Right lobe of liver (tissue), 6 donors: ENCODE results near the gene PRDM16. TPM values are rescaled to one million over a fixed set of nuclear protein-coding genes. Genes with fewer than 3 reads are reported as not detected.

ENCODE experiments used
- ATAC-seq, 4 donors: fragments of 200-7000 bp; cut with Tn5 transposase; one replicate each; pipeline ENCODE4 v1.9.1; 2020; ENCODE audit warnings: mild to moderate bottlenecking in 4 of 4, moderate library complexity in 4 of 4
- DNase-seq, 3 donors: peaks; one replicate each; pipeline ENCODE4 v3.0.0-alpha.2; 2020
- H3K27ac ChIP-seq, 3 donors: fragments of 200-600 bp; one replicate each; pipeline ENCODE4 v1.8.0; 2022
- H3K27me3 ChIP-seq, 2 donors: fragments of 200-600 bp; one replicate each; pipeline ENCODE4 v1.8.0; 2022
- H3K36me3 ChIP-seq, 4 donors: fragments of 200-600 bp; sonication (generic) in 1 of 4; one replicate each; pipeline versions ENCODE4 v1.5.1 to v1.8.0; 2017 to 2022; ENCODE audit warnings: control low read depth in 1 of 4
- H3K4me1 ChIP-seq, 4 donors: fragments of 200-600 bp; sonication (generic) in 1 of 4; one replicate each; pipeline versions ENCODE4 v1.5.1 to v1.8.0; 2017 to 2022; ENCODE audit warnings: control low read depth in 1 of 4
- H3K4me3 ChIP-seq, 3 donors: fragments of 200-600 bp; one replicate each; pipeline ENCODE4 v1.8.0; 2022
- H3K9me3 ChIP-seq, 4 donors: fragments of 200-600 bp; sonication (generic) in 1 of 4; one replicate each; pipeline versions ENCODE4 v1.5.1 to v1.8.0; 2017 to 2022; ENCODE audit warnings: control low read depth in 1 of 4
- CTCF ChIP-seq, 4 donors: fragments of 200-600 bp in 3 of 4; fragments of 450-650 bp in 1 of 4; IDR thresholded peaks; one replicate each; pipeline versions ENCODE4 v1.5.1 to v1.8.0; 2016 to 2022; ENCODE audit warnings: antibody characterized with exemption in 4 of 4, mild to moderate bottlenecking in 2 of 4
- POLR2A ChIP-seq: fragments of 450-650 bp; IDR thresholded peaks from one replicate; pipeline ENCODE4 v1.6.1; 2017; ENCODE audit warnings: antibody characterized with exemption, mild to moderate bottlenecking
- whole genome bisulfite sequencing: methylation state at CpG from one replicate; pipeline ENCODE4 v1.1.6; 2018; ENCODE audit warnings: low coverage, low lambda C conversion rate; ENCODE audit not compliant: insufficient coverage; ENCODE audit errors: missing lambda C conversion rate; 5-methylcytosine and 5-hydroxymethylcytosine counted together
- intact Hi-C, 2 donors: fragments of 100-400 bp; cut with DNase I; formaldehyde crosslinking; loops; one replicate each; pipeline versions ENCODE4 v1.11.2 to v1.14.1; 2022
- total RNA-seq, 6 experiments: library from RNA; depleted of rRNA in 2 of 6; stranded (reverse); fragments of >200 nt in 2 of 6; fragmentation: NEBNext Ultra II Directional in 3 of 6; extraction: Animal tissue kit (Norgen Biotek cat#: 25700) in 3 of 6; gene quantifications; one replicate each; pipeline versions ENCODE4 v1.1.0 to v1.2.4, GENCODE V29; 2016 to 2023
- donor health status: DM: no; HTN: yes; CAD: no.
- donor health status: DM: no; HTN: no; CAD: no.
- donor health status: DM: no; HTN: no; CAD: no.
- donor health status: DM: no; HTN: yes; CAD: no.
- donor health status: DM: no; HTN: yes; CAD: no.

PRDM16 gene
- total RNA-seq, 6 experiments from 2014 or later, result 0.06 to 0.75 (median 0.28) TPM

GRCh38 chr1:3024588-3024987 lies 44.4 kb upstream of the PRDM16 start:
- H3K27me3 ChIP-seq, result no peaks in the 10 kb centered on the region
- WGBS, result 77% methylated on average over 11 of the region's 11 CpGs
- no peaks in the 10 kb centered on the region for H3K4me1 ChIP-seq
- H3K9me3 ChIP-seq, result no peaks in the 10 kb centered on the region
- no peaks in the 10 kb centered on the region for H3K36me3 ChIP-seq
- no peak for ATAC-seq
- H3K4me3 ChIP-seq, result no peak overlapping the region
- DNase-seq, result no peak
- H3K27ac ChIP-seq, result no peak overlapping the region
- TF ChIP-seq CTCF (IDR thresholded peaks at IDR 0.05) (no peak), POLR2A (no peak)
- intact Hi-C loops, result no loop called here

GRCh38 chr1:3026124-3026523 lies 42.9 kb upstream of the PRDM16 start:
- 90% methylated on average over 1 of the region's 1 CpG for WGBS
- Histone ChIP-seq H3K27ac (no peak overlapping the region), H3K9me3 (no peaks in the 10 kb centered on the region), H3K36me3 (no peaks in the 10 kb centered on the region), H3K4me1 (no peaks in the 10 kb centered on the region), H3K27me3 (no peaks in the 10 kb centered on the region), H3K4me3 (no peak overlapping the region)
- ATAC-seq, result no peak
- no peak for DNase-seq
- intact Hi-C loops, result no loop called here
- TF ChIP-seq CTCF (IDR thresholded peaks at IDR 0.05), result no peak
- TF ChIP-seq POLR2A, result no peak

GRCh38 chr1:3026581-3027391 lies 42.2 kb upstream of the PRDM16 start:
- no peak for TF ChIP-seq POLR2A
- no peak for TF ChIP-seq CTCF (IDR thresholded peaks at IDR 0.05)
- H3K27ac ChIP-seq, result no peak overlapping the region
- 41% methylated on average over 3 of the region's 11 CpGs for WGBS
- no peaks in the 10 kb centered on the region for H3K9me3 ChIP-seq
- H3K36me3 ChIP-seq, result no peaks in the 10 kb centered on the region
- ATAC-seq (no peak), DNase-seq (peak in 1 of 3 donors; percentile 27)
- H3K4me1 ChIP-seq, result no peaks in the 10 kb centered on the region
- H3K4me3 ChIP-seq, result no peak overlapping the region
- no peaks in the 10 kb centered on the region for H3K27me3 ChIP-seq
- intact Hi-C loops, result no loop called here

- no peaks in the 10 kb centered on the region for H3K27me3 ChIP-seq
- H3K4me1 ChIP-seq, result no peaks in the 10 kb centered on the region
- no peak overlapping the region for H3K27ac ChIP-seq
- no CpG with 5 or more reads among the region's 20 CpGs for WGBS
- H3K9me3 ChIP-seq, result no peaks in the 10 kb centered on the region
- no peak for ATAC-seq
- intact Hi-C loops, result no loop called here
- DNase-seq, result peak in 1 of 3 donors; percentile 40
- no peak overlapping the region for H3K4me3 ChIP-seq
- no peaks in the 10 kb centered on the region for H3K36me3 ChIP-seq
- TF ChIP-seq POLR2A, result no peak
- TF ChIP-seq CTCF (IDR thresholded peaks at IDR 0.05), result no peak
Measured at GRCh38 chr1:3027611-3028371, 41.2 kb upstream of the PRDM16 start.
